ENCODE data around the gene ALDH1A3.

GRCh38 chr15:100869151-100869999, 10.3 kb upstream of the ALDH1A3 start:
- no peak for TF ChIP-seq POLR2A (IDR thresholded peaks at IDR 0.05)
- TF ChIP-seq CTCF (IDR thresholded peaks at IDR 0.05), result peak in 3 of 4 experiments; percentile 38 to 62 (median 45)

All from prostate gland (tissue), 2 donors.